DND-41 (cell line): Measurements from ENCODE around the gene PLCB4.

ENCODE experiments used
- ATAC-seq: fragments of 200-7000 bp; cut with Tn5 transposase; 3 replicates; pipeline ENCODE4 v1.9.1; 2021; ENCODE audit warnings: low read depth; ENCODE audit not compliant: insufficient read depth
- DNase-seq: peaks from one replicate; pipeline ENCODE4 v3.0.0-alpha.2; 2020
- H2AFZ ChIP-seq: 2 replicates; pipeline ENCODE4 v1.6.0; 2012; ENCODE audit warnings: low read depth, low read length
- H3K27ac ChIP-seq: 2 replicates; pipeline ENCODE4 v1.5.1; 2012; ENCODE audit warnings: low read length, inconsistent platforms
- H3K27me3 ChIP-seq: fragments of 200-600 bp; sonication (generic); 2 replicates; pipeline ENCODE4 v1.6.0; 2012; ENCODE audit warnings: low read length, mild to moderate bottlenecking, inconsistent platforms; ENCODE audit not compliant: insufficient read depth, poor library complexity
- H3K36me3 ChIP-seq: 2 replicates; pipeline ENCODE4 v1.5.1; 2012; ENCODE audit warnings: low read length, inconsistent platforms; ENCODE audit not compliant: insufficient read depth
- H3K4me1 ChIP-seq: 2 replicates; pipeline ENCODE4 v1.5.1; 2012; ENCODE audit warnings: mild to moderate bottlenecking, low read length; ENCODE audit not compliant: insufficient read depth
- H3K4me2 ChIP-seq: 2 replicates; pipeline ENCODE4 v1.6.0; 2012; ENCODE audit warnings: mild to moderate bottlenecking, moderate library complexity, low read length, inconsistent platforms; ENCODE audit not compliant: insufficient read depth
- H3K4me3 ChIP-seq, 2 experiments: fragments of 200-600 bp in 1 of 2; shearing (Covaris generic) in 1 of 2; 2 replicates each; pipeline ENCODE4 v1.5.1; 2012 to 2016; ENCODE audit warnings: inconsistent platforms in 2 of 2, low read length in 2 of 2, mild to moderate bottlenecking in 2 of 2, low read depth in 1 of 2, moderate library complexity in 1 of 2
- H3K79me2 ChIP-seq: 2 replicates; pipeline ENCODE4 v1.6.0; 2012; ENCODE audit warnings: low read length, inconsistent platforms; ENCODE audit not compliant: insufficient read depth
- H3K9ac ChIP-seq: 2 replicates; pipeline ENCODE4 v1.6.0; 2012; ENCODE audit warnings: low read depth, mild to moderate bottlenecking, inconsistent platforms, low read length, moderate library complexity
- H3K9me3 ChIP-seq: 2 replicates; pipeline ENCODE4 v1.5.1; 2012; ENCODE audit warnings: low read length, moderate library complexity, mild to moderate bottlenecking, inconsistent platforms; ENCODE audit not compliant: insufficient read depth, severe bottlenecking
- H4K20me1 ChIP-seq: 2 replicates; pipeline ENCODE4 v1.6.0; 2012; ENCODE audit warnings: low read length; ENCODE audit not compliant: insufficient read depth
- EZH2 ChIP-seq: IDR thresholded peaks from 3 replicates; pipeline ENCODE4 v1.6.1; 2012; ENCODE audit warnings: borderline replicate concordance, low read depth, mild to moderate bottlenecking, moderate library complexity, low read length, inconsistent platforms; ENCODE audit not compliant: severe bottlenecking
- TF ChIP-seq, protein P1 (sequence below): IDR thresholded peaks from 2 replicates; pipeline ENCODE4 v1.5.1; 2012; ENCODE audit warnings: borderline replicate concordance, low read length, moderate library complexity, mild to moderate bottlenecking; ENCODE audit not compliant: poor library complexity, severe bottlenecking; ENCODE audit errors: extremely low read depth

PLCB4 gene

DNA sequence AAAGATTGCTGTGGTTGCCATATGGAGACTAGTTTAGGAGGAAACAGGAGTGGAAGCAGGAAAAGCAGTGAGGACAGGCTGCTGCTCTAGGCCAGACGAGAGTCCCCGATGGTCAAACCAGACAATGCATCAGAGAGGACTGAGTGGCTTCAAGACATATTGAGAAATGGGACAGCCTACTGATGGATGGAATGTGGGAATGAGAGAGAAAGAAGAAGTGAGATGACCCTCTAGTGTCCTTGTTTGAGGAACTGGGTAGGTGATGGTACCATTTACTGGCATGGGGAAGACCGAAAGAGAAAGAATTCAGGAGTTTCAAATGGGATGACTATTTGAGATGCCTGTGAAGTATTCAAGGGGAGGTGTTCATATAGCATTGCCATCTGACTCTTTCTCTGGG is 333.7 kb downstream of the PLCB4 start:
- no peaks in the 10 kb centered on the region for H3K9me3 ChIP-seq
- no peak overlapping the region for H3K27ac ChIP-seq
- H3K79me2 ChIP-seq = no peaks in the 10 kb centered on the region
- no peaks in the 10 kb centered on the region for H3K27me3 ChIP-seq
- H3K36me3 ChIP-seq = no peaks in the 10 kb centered on the region
- TF ChIP-seq, protein P1, sequence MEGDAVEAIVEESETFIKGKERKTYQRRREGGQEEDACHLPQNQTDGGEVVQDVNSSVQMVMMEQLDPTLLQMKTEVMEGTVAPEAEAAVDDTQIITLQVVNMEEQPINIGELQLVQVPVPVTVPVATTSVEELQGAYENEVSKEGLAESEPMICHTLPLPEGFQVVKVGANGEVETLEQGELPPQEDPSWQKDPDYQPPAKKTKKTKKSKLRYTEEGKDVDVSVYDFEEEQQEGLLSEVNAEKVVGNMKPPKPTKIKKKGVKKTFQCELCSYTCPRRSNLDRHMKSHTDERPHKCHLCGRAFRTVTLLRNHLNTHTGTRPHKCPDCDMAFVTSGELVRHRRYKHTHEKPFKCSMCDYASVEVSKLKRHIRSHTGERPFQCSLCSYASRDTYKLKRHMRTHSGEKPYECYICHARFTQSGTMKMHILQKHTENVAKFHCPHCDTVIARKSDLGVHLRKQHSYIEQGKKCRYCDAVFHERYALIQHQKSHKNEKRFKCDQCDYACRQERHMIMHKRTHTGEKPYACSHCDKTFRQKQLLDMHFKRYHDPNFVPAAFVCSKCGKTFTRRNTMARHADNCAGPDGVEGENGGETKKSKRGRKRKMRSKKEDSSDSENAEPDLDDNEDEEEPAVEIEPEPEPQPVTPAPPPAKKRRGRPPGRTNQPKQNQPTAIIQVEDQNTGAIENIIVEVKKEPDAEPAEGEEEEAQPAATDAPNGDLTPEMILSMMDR = no peak
- no peak for TF ChIP-seq EZH2
- no peaks in the 10 kb centered on the region for H3K4me1 ChIP-seq
- no peak overlapping the region for H2AFZ ChIP-seq
- ATAC-seq (no peak), DNase-seq (no peak)
- no peak overlapping the region for H3K4me2 ChIP-seq
- H3K4me3 ChIP-seq = no peak overlapping the region
- no peak overlapping the region for H3K9ac ChIP-seq
- H4K20me1 ChIP-seq = no peaks in the 10 kb centered on the region

DNA sequence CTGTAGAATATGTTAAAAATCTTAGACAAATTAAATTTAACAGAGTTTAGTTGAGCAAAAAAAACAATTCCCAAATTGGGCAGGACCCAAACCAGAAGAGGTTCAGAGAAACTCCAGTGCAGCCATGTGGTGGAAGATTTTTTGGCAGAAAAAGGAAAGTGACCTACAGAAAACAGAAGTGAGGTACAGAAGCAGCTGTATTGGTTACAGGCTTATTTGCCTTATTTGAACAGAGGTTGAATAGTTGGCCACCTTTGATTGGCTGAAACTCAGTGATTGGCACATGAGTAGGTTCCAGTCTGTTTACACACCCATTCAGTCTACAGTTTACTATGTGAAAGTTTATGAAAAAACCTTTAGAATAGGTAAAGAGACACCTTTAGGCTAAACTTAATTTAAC is 334.6 kb downstream of the PLCB4 start:
- no peak overlapping the region for H3K4me3 ChIP-seq
- ATAC-seq (no peak), DNase-seq (no peak)
- H3K9me3 ChIP-seq = no peaks in the 10 kb centered on the region
- no peak overlapping the region for H3K9ac ChIP-seq
- no peaks in the 10 kb centered on the region for H3K27me3 ChIP-seq
- H3K79me2 ChIP-seq = no peaks in the 10 kb centered on the region
- H2AFZ ChIP-seq = no peak overlapping the region
- H3K36me3 ChIP-seq = no peaks in the 10 kb centered on the region
- H3K27ac ChIP-seq = no peak overlapping the region
- no peaks in the 10 kb centered on the region for H3K4me1 ChIP-seq
- no peaks in the 10 kb centered on the region for H4K20me1 ChIP-seq
- no peak for TF ChIP-seq EZH2
- TF ChIP-seq, protein P1 = no peak
- no peak overlapping the region for H3K4me2 ChIP-seq

DNA sequence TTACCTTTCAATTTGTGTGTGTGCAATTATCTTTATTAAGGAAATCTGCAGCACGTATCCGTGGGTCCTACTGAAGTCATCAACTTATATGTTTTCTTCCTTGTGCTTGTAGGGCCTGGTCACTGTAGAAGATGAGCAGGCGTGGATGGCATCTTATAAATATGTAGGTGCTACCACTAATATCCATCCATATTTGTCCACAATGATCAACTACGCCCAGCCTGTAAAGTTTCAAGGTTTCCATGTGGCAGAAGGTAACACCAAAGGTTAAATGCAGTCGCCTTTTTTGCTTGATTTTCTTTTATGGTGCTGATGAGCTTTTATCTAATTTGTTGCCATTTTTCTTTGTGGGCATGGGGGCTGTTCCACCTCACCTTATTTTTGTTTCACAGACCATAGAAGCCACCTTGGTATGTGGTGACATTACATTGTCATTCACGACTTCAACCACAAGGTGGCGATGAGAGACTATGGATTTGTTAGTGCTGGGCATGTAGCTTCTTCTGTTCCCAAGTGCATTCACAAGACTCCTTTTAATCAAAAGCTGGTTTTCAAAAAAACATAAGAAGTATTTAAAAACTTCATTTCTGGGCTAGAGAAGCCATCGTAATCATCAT is 339.0 kb downstream of the PLCB4 start:
- H3K4me1 ChIP-seq = no peaks in the 10 kb centered on the region
- H3K79me2 ChIP-seq = no peaks in the 10 kb centered on the region
- no peaks in the 10 kb centered on the region for H3K36me3 ChIP-seq
- TF ChIP-seq EZH2 = no peak
- TF ChIP-seq, protein P1 = peak; percentile 89
- H3K9ac ChIP-seq = no peak overlapping the region
- no peaks in the 10 kb centered on the region for H3K9me3 ChIP-seq
- DNase-seq = peak; percentile 70
- no peaks in the 10 kb centered on the region for H3K27me3 ChIP-seq
- H3K4me2 ChIP-seq = no peak overlapping the region
- H3K4me3 ChIP-seq = no peak overlapping the region
- H3K27ac ChIP-seq = no peak overlapping the region
- ATAC-seq = peak; percentile 94
- no peak overlapping the region for H2AFZ ChIP-seq
- no peaks in the 10 kb centered on the region for H4K20me1 ChIP-seq
